Fibroblast of lung (primary cell): ENCODE data around the gene PFN3. TPM values are rescaled to one million over a fixed set of nuclear protein-coding genes. Genes with fewer than 3 reads are reported as not detected.

Source experiments
- DNase-seq, 2 donors: peaks; one replicate each; pipeline versions ENCODE4 v3.0.0 to v3.0.0-alpha.2; 2010; ENCODE audit warnings: low read depth in 2 of 2
- H2AFZ ChIP-seq: 2 replicates; pipeline ENCODE4 v1.5.1; 2012; ENCODE audit warnings: low read length, control low read depth, inconsistent platforms
- H3K27ac ChIP-seq: 2 replicates; pipeline ENCODE4 v1.5.1; 2011; ENCODE audit warnings: low read length, control low read depth; ENCODE audit not compliant: insufficient read depth
- H3K27me3 ChIP-seq: 2 replicates; pipeline ENCODE4 v1.5.1; 2011; ENCODE audit warnings: mild to moderate bottlenecking, low read length; ENCODE audit not compliant: control insufficient read depth, insufficient read depth
- H3K36me3 ChIP-seq: 2 replicates; pipeline ENCODE4 v1.5.1; 2011; ENCODE audit warnings: low read length; ENCODE audit not compliant: control insufficient read depth, insufficient read depth
- H3K4me1 ChIP-seq: 2 replicates; pipeline ENCODE4 v1.5.1; 2011; ENCODE audit warnings: low read length; ENCODE audit not compliant: control insufficient read depth, insufficient read depth; ENCODE audit errors: extremely low read depth
- H3K4me2 ChIP-seq: 2 replicates; pipeline ENCODE4 v1.5.1; 2011; ENCODE audit warnings: low read length, control low read depth; ENCODE audit not compliant: insufficient read depth; ENCODE audit errors: extremely low read depth
- H3K4me3 ChIP-seq, 4 experiments: fragments of 200-600 bp in 1 of 4; sonication (generic) in 1 of 4; replicated peaks in 1 of 4; 2 replicates each; pipeline ENCODE4 v1.5.1; 2011 to 2016; ENCODE audit warnings: low read length in 4 of 4, low read depth in 3 of 4, mild to moderate bottlenecking in 3 of 4, control low read depth in 2 of 4, inconsistent platforms in 1 of 4, mixed read lengths in 1 of 4; ENCODE audit not compliant: insufficient read depth in 1 of 4; ENCODE audit errors: control extremely low read depth in 1 of 4
- H3K79me2 ChIP-seq: 2 replicates; pipeline ENCODE4 v1.5.1; 2012; ENCODE audit warnings: mild to moderate bottlenecking, low read length, inconsistent platforms; ENCODE audit not compliant: control insufficient read depth, insufficient read depth
- H3K9ac ChIP-seq: 2 replicates; pipeline ENCODE4 v1.5.1; 2011; ENCODE audit warnings: mild to moderate bottlenecking, low read length, control low read depth; ENCODE audit not compliant: insufficient read depth
- H3K9me3 ChIP-seq: 2 replicates; pipeline ENCODE4 v1.5.1; 2012; ENCODE audit warnings: low read depth, low read length; ENCODE audit not compliant: control insufficient read depth, insufficient read depth
- H4K20me1 ChIP-seq: 2 replicates; pipeline ENCODE4 v1.5.1; 2011; ENCODE audit warnings: low read length; ENCODE audit not compliant: control insufficient read depth, insufficient read depth; ENCODE audit errors: extremely low read depth
- CTCF ChIP-seq, 2 donors: IDR thresholded peaks in 1 of 2; conservative IDR thresholded peaks in 1 of 2; 1 replicate in 1 of 2; 2 replicates in 1 of 2; pipeline ENCODE4 v1.5.1; 2011 to 2012; ENCODE audit warnings: low read length in 2 of 2, control low read depth in 1 of 2, inconsistent platforms in 1 of 2, low read depth in 1 of 2, mild to moderate bottlenecking in 1 of 2
- EZH2 ChIP-seq: IDR thresholded peaks from 2 replicates; pipeline ENCODE4 v1.5.1; 2012; ENCODE audit warnings: low read length, control low read depth, mild to moderate bottlenecking; ENCODE audit errors: missing control alignments
- polyA plus RNA-seq, 2 donors: library from polyadenylated mRNA; depleted of rRNA in 1 of 2; stranded (reverse) in 1 of 2; unstranded in 1 of 2; fragments of >200 nt; gene quantifications; 2 replicates each; pipeline ENCODE4 v1.2.1, GENCODE V29; 2011 to 2012; ENCODE audit warnings: missing spikeins in 1 of 2
- total RNA-seq: library from RNA; depleted of rRNA; stranded (reverse); fragments of >200 nt; gene quantifications from 2 replicates; pipeline ENCODE4 v1.2.1, GENCODE V29; 2014

The PFN3 gene
- total and polyA plus RNA-seq, 2 donors (not counting 1 experiment from before 2014, with no cell fraction given), result not detected

GRCh38 chr5:177382423-177383029, 17.9 kb downstream of the PFN3 start:
- Histone ChIP-seq H3K27me3 (peaks cover 18% of the 10 kb centered on the region), H3K27ac (no peak overlapping the region), H3K36me3 (no peaks in the 10 kb centered on the region), H3K4me1 (no peaks in the 10 kb centered on the region), H2AFZ (no peak overlapping the region), H3K9ac (no peak overlapping the region), H3K4me2 (no peak overlapping the region), H3K9me3 (no peaks in the 10 kb centered on the region), H4K20me1 (no peaks in the 10 kb centered on the region), H3K79me2 (no peaks in the 10 kb centered on the region), H3K4me3 (no peak overlapping the region)
- TF ChIP-seq EZH2 (no peak), CTCF (conservative IDR thresholded peaks at IDR 0.05 in 1 of 2, IDR thresholded peaks at IDR 0.05 in 1 of 2; ENCODE audit: low read depth in 1 of 2, low read length in 2 of 2) (peak; percentile 41 to 47)
- DNase-seq, result peak in 1 of 2 donors; percentile 44

GRCh38 chr5:177380805-177381126, 19.7 kb downstream of the PFN3 start:
- DNase-seq, result no peak
- Histone ChIP-seq H2AFZ (no peak overlapping the region), H3K4me3 (no peak overlapping the region), H3K9ac (no peak overlapping the region), H3K9me3 (no peaks in the 10 kb centered on the region), H3K27me3 (peaks cover 18% of the 10 kb centered on the region), H3K79me2 (no peaks in the 10 kb centered on the region), H3K27ac (no peak overlapping the region), H3K4me1 (no peaks in the 10 kb centered on the region), H4K20me1 (no peaks in the 10 kb centered on the region), H3K4me2 (no peak overlapping the region), H3K36me3 (no peaks in the 10 kb centered on the region)
- TF ChIP-seq CTCF (conservative IDR thresholded peaks at IDR 0.05 in 1 of 2, IDR thresholded peaks at IDR 0.05 in 1 of 2; ENCODE audit: low read depth in 1 of 2, low read length in 2 of 2), result no peak
- TF ChIP-seq EZH2, result no peak

- no peaks in the 10 kb centered on the region for H3K9me3 ChIP-seq
- H3K27me3 ChIP-seq, result peaks cover 18% of the 10 kb centered on the region
- H3K27ac ChIP-seq, result no peak overlapping the region
- no peak overlapping the region for H2AFZ ChIP-seq
- DNase-seq, result peak; percentile 77 to 92
- no peak overlapping the region for H3K4me2 ChIP-seq
- no peaks in the 10 kb centered on the region for H4K20me1 ChIP-seq
- no peak overlapping the region for H3K9ac ChIP-seq
- TF ChIP-seq EZH2 (no peak), CTCF (conservative IDR thresholded peaks at IDR 0.05 in 1 of 2, IDR thresholded peaks at IDR 0.05 in 1 of 2; ENCODE audit: low read depth in 1 of 2, low read length in 2 of 2) (no peak)
- no peak overlapping the region for H3K4me3 ChIP-seq
- H3K79me2 ChIP-seq, result no peaks in the 10 kb centered on the region
- no peaks in the 10 kb centered on the region for H3K4me1 ChIP-seq
- no peaks in the 10 kb centered on the region for H3K36me3 ChIP-seq
Observed at GRCh38 chr5:177378884-177379883, 21.3 kb downstream of the PFN3 start.
